Lower leg skin (tissue), 3 donors: Measurements from ENCODE around the gene SOX5.

Experiments
- CTCF ChIP-seq, 3 donors: fragments of 450-650 bp; IDR thresholded peaks; one replicate each; pipeline ENCODE4 v1.5.1; 2016; ENCODE audit warnings: antibody characterized with exemption in 3 of 3, mild to moderate bottlenecking in 3 of 3, moderate library complexity in 2 of 3
- POLR2A ChIP-seq, 2 donors: fragments of 450-650 bp; IDR thresholded peaks; one replicate each; pipeline ENCODE4 v1.6.1; 2016 to 2017; ENCODE audit warnings: antibody characterized with exemption in 2 of 2, mild to moderate bottlenecking in 1 of 2, moderate library complexity in 1 of 2

GRCh38 chr12:23533265-23533664 lies 416.2 kb downstream of the SOX5 start:
- TF ChIP-seq CTCF (IDR thresholded peaks at IDR 0.05), result no peak
- no peak for TF ChIP-seq POLR2A (IDR thresholded peaks at IDR 0.05)
